Sigmoid colon (tissue), 7 donors: ENCODE data around the gene NRG3. TPM values are rescaled to one million over a fixed set of nuclear protein-coding genes. Genes with fewer than 3 reads are reported as not detected.

Experiments used
- DNase-seq: peaks from one replicate; pipeline ENCODE4 v3.0.0-alpha.2; 2019
- H3K27ac ChIP-seq, 4 donors: fragments of 200-600 bp; sonication (generic); one replicate each; pipeline ENCODE4 v1.5.1; 2016 to 2019; ENCODE audit warnings: mild to moderate bottlenecking in 1 of 4
- H3K27me3 ChIP-seq, 3 donors: fragments of 200-600 bp; sonication (generic); one replicate each; pipeline ENCODE4 v1.5.1; 2019; ENCODE audit warnings: mild to moderate bottlenecking in 1 of 3
- H3K36me3 ChIP-seq, 4 donors: fragments of 200-600 bp; sonication (generic); one replicate each; pipeline ENCODE4 v1.5.1; 2016 to 2019
- H3K4me1 ChIP-seq, 4 donors: fragments of 200-600 bp; sonication (generic); one replicate each; pipeline ENCODE4 v1.5.1; 2017 to 2019
- H3K4me3 ChIP-seq, 4 donors: fragments of 200-600 bp; sonication (generic); one replicate each; pipeline ENCODE4 v1.5.1; 2017 to 2019; ENCODE audit warnings: mild to moderate bottlenecking in 2 of 4, moderate library complexity in 1 of 4
- H3K9me3 ChIP-seq, 4 donors: fragments of 200-600 bp in 3 of 4; sonication (generic) in 3 of 4; one replicate each; pipeline versions ENCODE4 v1.5.1 to v1.6.1; 2013 to 2019
- EP300 ChIP-seq, 4 donors: sonication (generic); formaldehyde crosslinking; IDR thresholded peaks; one replicate each; pipeline ENCODE4 v1.6.1; 2017; ENCODE audit warnings: antibody characterized with exemption in 4 of 4
- POLR2A ChIP-seq, 2 donors: fragments of 450-650 bp; IDR thresholded peaks; one replicate each; pipeline ENCODE4 v1.6.1; 2016; ENCODE audit warnings: antibody characterized with exemption in 2 of 2, mild to moderate bottlenecking in 2 of 2, moderate library complexity in 2 of 2
- POLR2AphosphoS5 ChIP-seq, 4 donors: sonication (generic); formaldehyde crosslinking; IDR thresholded peaks; one replicate each; pipeline ENCODE4 v1.6.1; 2017; ENCODE audit warnings: antibody characterized with exemption in 4 of 4
- WGBS, 2 donors: extraction: QIAGEN DNeasy Blood & Tissue Kit; methylation state at CpG; one replicate each; pipeline ENCODE4 v1.1.7; 2013; 5-methylcytosine and 5-hydroxymethylcytosine counted together
- intact Hi-C: fragments of 100-400 bp; cut with DNase I; formaldehyde crosslinking; loops from one replicate; pipeline ENCODE4 v1.15.1; 2023
- polyA plus RNA-seq, 3 donors: library from polyadenylated mRNA; stranded (reverse); fragments of 200-250 nt; gene quantifications; one replicate each; pipeline ENCODE4 v1.2.3, GENCODE V29; 2013
- total RNA-seq, 4 donors: library from RNA; depleted of rRNA; stranded (reverse); fragments of >200 nt; gene quantifications; one replicate each; pipeline ENCODE4 v1.1.0, GENCODE V29; 2016
- TF ChIP-seq, protein P1 (sequence below), 4 experiments: fragments of 450-650 bp in 3 of 4; fragments of 200-600 bp in 1 of 4; IDR thresholded peaks; one replicate each; pipeline ENCODE4 v1.5.1; 2016 to 2019; ENCODE audit warnings: antibody characterized with exemption in 4 of 4, mild to moderate bottlenecking in 3 of 4, moderate library complexity in 2 of 4
- donor health status: healthy with polysubstance abuse.
- donor health status: Bipolar disorder and iron deficiency.
- donor health status: healthy.

NRG3 gene
- total and polyA plus RNA-seq, 7 donors = 0.17 to 2.2 (median 0.82) TPM; not detected in 2

DNA sequence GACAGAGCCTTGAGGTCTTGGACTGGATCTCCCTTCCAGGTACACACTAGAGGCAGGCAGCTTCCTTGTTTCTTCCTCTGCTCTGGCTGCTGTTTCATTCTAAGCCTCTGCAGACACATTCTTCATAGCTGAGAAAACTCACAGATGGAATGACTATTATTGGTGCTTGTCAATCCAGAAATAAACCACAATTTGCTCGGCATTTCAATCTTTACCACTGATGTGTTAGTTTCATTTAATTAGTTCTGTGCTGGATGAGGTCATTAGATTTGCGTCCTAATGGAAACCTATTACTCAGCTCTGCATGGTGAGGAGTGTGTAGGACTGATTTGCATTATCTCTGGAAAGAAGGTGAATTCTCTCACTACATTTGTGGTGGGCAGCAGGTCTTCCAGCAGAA lies 392.5 kb downstream of the NRG3 start:
- 82 to 85% methylated on average over 2 of the region's 2 CpGs for WGBS, 2 donors
- H3K36me3 ChIP-seq = no peaks in the 10 kb centered on the region
- no peaks in the 10 kb centered on the region for H3K4me1 ChIP-seq
- TF ChIP-seq, protein P1, sequence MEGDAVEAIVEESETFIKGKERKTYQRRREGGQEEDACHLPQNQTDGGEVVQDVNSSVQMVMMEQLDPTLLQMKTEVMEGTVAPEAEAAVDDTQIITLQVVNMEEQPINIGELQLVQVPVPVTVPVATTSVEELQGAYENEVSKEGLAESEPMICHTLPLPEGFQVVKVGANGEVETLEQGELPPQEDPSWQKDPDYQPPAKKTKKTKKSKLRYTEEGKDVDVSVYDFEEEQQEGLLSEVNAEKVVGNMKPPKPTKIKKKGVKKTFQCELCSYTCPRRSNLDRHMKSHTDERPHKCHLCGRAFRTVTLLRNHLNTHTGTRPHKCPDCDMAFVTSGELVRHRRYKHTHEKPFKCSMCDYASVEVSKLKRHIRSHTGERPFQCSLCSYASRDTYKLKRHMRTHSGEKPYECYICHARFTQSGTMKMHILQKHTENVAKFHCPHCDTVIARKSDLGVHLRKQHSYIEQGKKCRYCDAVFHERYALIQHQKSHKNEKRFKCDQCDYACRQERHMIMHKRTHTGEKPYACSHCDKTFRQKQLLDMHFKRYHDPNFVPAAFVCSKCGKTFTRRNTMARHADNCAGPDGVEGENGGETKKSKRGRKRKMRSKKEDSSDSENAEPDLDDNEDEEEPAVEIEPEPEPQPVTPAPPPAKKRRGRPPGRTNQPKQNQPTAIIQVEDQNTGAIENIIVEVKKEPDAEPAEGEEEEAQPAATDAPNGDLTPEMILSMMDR (IDR thresholded peaks at IDR 0.05) = no peak
- no peak for TF ChIP-seq POLR2AphosphoS5 (IDR thresholded peaks at IDR 0.05)
- no peak for TF ChIP-seq EP300 (IDR thresholded peaks at IDR 0.05)
- TF ChIP-seq POLR2A (IDR thresholded peaks at IDR 0.05) = no peak
- no peak overlapping the region for H3K4me3 ChIP-seq
- DNase-seq = no peak
- intact Hi-C loops = no loop called here
- H3K9me3 ChIP-seq = no peaks in the 10 kb centered on the region
- H3K27me3 ChIP-seq = no peaks in the 10 kb centered on the region
- H3K27ac ChIP-seq = no peak overlapping the region

DNA sequence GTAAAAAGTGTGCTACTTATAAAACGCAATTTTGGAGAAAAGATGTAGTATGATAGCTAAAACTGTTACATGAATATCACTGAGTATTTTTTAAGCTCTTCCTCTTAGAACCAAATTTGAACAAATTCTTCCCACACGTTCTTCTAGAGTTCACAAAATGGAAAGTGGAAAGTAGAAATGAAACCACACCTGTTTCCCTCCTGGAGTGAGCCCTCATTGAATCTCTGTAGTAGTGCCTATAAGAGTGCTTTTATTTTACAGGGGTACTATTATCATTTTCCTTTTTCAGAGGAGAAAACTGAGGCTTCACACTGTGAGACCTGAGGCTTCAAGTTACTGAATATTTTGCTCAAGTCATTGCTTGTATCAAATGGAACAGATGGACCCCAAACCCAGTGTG lies 393.0 kb downstream of the NRG3 start:
- DNase-seq = no peak
- no peak for TF ChIP-seq POLR2AphosphoS5 (IDR thresholded peaks at IDR 0.05)
- TF ChIP-seq EP300 (IDR thresholded peaks at IDR 0.05) = no peak
- TF ChIP-seq, protein P1 (IDR thresholded peaks at IDR 0.05) = no peak
- TF ChIP-seq POLR2A (IDR thresholded peaks at IDR 0.05) = no peak
- Histone ChIP-seq H3K9me3 (no peaks in the 10 kb centered on the region), H3K4me1 (no peaks in the 10 kb centered on the region), H3K4me3 (no peak overlapping the region), H3K36me3 (no peaks in the 10 kb centered on the region), H3K27ac (no peak overlapping the region), H3K27me3 (no peaks in the 10 kb centered on the region)
- intact Hi-C loops = no loop called here
- 78 to 79% methylated on average over 2 of the region's 2 CpGs for WGBS, 2 donors

DNA sequence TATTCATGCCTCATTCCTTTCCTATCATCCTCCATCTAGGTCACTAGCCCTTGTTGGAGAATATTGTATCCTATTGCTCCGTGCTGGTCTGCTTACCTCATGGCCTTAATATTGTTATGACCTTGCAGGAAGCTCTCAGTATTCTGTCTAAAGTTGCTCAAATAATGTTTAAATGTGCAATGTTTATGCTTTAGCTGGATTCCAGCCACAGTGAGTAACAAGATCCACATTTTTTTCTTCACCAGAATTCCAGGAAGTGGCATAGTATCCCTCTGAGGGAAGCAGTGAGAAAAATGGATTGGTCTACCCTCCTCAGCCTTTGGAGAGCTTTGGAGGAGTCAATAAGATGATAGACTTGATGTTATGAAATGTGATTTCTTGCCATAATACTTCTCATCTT lies 402.6 kb downstream of the NRG3 start:
- WGBS, 2 donors = 75% methylated on average over 1 of the region's 1 CpG
- no peak for DNase-seq
- Histone ChIP-seq H3K27me3 (no peaks in the 10 kb centered on the region), H3K4me3 (no peak overlapping the region), H3K36me3 (no peaks in the 10 kb centered on the region), H3K4me1 (no peaks in the 10 kb centered on the region), H3K9me3 (no peaks in the 10 kb centered on the region), H3K27ac (no peak overlapping the region)
- no peak for TF ChIP-seq EP300 (IDR thresholded peaks at IDR 0.05)
- TF ChIP-seq, protein P1 (IDR thresholded peaks at IDR 0.05) = no peak
- no peak for TF ChIP-seq POLR2A (IDR thresholded peaks at IDR 0.05)
- TF ChIP-seq POLR2AphosphoS5 (IDR thresholded peaks at IDR 0.05) = no peak
- intact Hi-C loops = no loop called here

DNA sequence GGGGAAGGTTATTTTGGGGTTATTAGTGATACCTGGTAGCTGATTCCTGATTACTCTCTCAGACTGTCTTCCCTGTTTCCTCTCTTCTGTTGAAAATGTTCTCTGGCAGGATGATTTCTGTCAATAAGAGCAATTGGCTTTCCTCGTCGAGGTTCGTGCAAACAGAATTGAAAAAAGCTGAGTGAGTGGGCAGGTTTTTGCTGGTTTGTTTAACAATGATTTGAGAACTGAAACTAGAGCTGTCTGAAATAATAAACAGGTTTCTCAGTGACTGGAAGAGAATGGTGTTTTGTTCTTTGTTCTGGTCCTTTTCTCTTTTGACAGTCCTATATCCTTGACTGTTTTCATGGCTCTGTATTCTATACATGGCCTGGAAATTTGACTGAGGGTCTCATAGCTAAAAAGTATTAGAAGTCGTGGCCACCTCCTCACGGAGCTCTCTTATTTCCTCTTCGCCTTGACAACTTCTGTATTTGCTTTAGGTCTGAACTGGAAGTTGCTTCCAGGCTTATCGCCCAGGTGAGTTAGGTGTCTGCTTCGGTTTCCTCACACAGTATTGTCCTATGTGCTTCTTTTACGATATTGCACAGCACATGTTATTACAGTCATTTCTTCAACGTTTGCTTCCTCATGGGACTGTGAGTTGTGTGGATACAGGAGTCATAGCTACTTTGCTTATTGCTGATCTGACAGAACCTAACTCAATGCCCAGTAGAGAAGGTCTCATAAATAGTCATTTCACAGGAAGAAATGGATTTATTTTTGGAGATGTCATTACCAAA lies 403.6 kb downstream of the NRG3 start:
- TF ChIP-seq EP300 (IDR thresholded peaks at IDR 0.05) = no peak
- no peak for TF ChIP-seq POLR2A (IDR thresholded peaks at IDR 0.05)
- TF ChIP-seq, protein P1 (IDR thresholded peaks at IDR 0.05) = no peak
- TF ChIP-seq POLR2AphosphoS5 (IDR thresholded peaks at IDR 0.05) = no peak
- H3K9me3 ChIP-seq = no peaks in the 10 kb centered on the region
- no peak for DNase-seq
- H3K4me3 ChIP-seq = no peak overlapping the region
- no peaks in the 10 kb centered on the region for H3K27me3 ChIP-seq
- intact Hi-C loops = no loop called here
- WGBS, 2 donors = 14 to 53% methylated on average over 10 of the region's 10 CpGs
- no peak overlapping the region for H3K27ac ChIP-seq
- no peaks in the 10 kb centered on the region for H3K36me3 ChIP-seq
- no peaks in the 10 kb centered on the region for H3K4me1 ChIP-seq
